Sigmoid colon (tissue), 7 donors: ENCODE data around the gene NCOR1. TPM values are rescaled to one million over a fixed set of nuclear protein-coding genes. Genes with fewer than 3 reads are reported as not detected.

Source experiments
- DNase-seq: peaks from one replicate; pipeline ENCODE4 v3.0.0-alpha.2; 2019
- H3K27ac ChIP-seq, 4 donors: fragments of 200-600 bp; sonication (generic); one replicate each; pipeline ENCODE4 v1.5.1; 2016 to 2019; ENCODE audit warnings: mild to moderate bottlenecking in 1 of 4
- H3K27me3 ChIP-seq, 3 donors: fragments of 200-600 bp; sonication (generic); one replicate each; pipeline ENCODE4 v1.5.1; 2019; ENCODE audit warnings: mild to moderate bottlenecking in 1 of 3
- H3K36me3 ChIP-seq, 4 donors: fragments of 200-600 bp; sonication (generic); one replicate each; pipeline ENCODE4 v1.5.1; 2016 to 2019
- H3K4me1 ChIP-seq, 4 donors: fragments of 200-600 bp; sonication (generic); one replicate each; pipeline ENCODE4 v1.5.1; 2017 to 2019
- H3K4me3 ChIP-seq, 4 donors: fragments of 200-600 bp; sonication (generic); one replicate each; pipeline ENCODE4 v1.5.1; 2017 to 2019; ENCODE audit warnings: mild to moderate bottlenecking in 2 of 4, moderate library complexity in 1 of 4
- H3K9me3 ChIP-seq, 4 donors: fragments of 200-600 bp in 3 of 4; sonication (generic) in 3 of 4; one replicate each; pipeline versions ENCODE4 v1.5.1 to v1.6.1; 2013 to 2019
- EP300 ChIP-seq, 4 donors: sonication (generic); formaldehyde crosslinking; IDR thresholded peaks; one replicate each; pipeline ENCODE4 v1.6.1; 2017; ENCODE audit warnings: antibody characterized with exemption in 4 of 4
- POLR2A ChIP-seq, 2 donors: fragments of 450-650 bp; IDR thresholded peaks; one replicate each; pipeline ENCODE4 v1.6.1; 2016; ENCODE audit warnings: antibody characterized with exemption in 2 of 2, mild to moderate bottlenecking in 2 of 2, moderate library complexity in 2 of 2
- POLR2AphosphoS5 ChIP-seq, 4 donors: sonication (generic); formaldehyde crosslinking; IDR thresholded peaks; one replicate each; pipeline ENCODE4 v1.6.1; 2017; ENCODE audit warnings: antibody characterized with exemption in 4 of 4
- WGBS, 2 donors: extraction: QIAGEN DNeasy Blood & Tissue Kit; methylation state at CpG; one replicate each; pipeline ENCODE4 v1.1.7; 2013; 5-methylcytosine and 5-hydroxymethylcytosine counted together
- intact Hi-C: fragments of 100-400 bp; cut with DNase I; formaldehyde crosslinking; loops from one replicate; pipeline ENCODE4 v1.15.1; 2023
- polyA plus RNA-seq, 3 donors: library from polyadenylated mRNA; stranded (reverse); fragments of 200-250 nt; gene quantifications; one replicate each; pipeline ENCODE4 v1.2.3, GENCODE V29; 2013
- total RNA-seq, 4 donors: library from RNA; depleted of rRNA; stranded (reverse); fragments of >200 nt; gene quantifications; one replicate each; pipeline ENCODE4 v1.1.0, GENCODE V29; 2016
- TF ChIP-seq, protein P1 (sequence below), 4 experiments: fragments of 450-650 bp in 3 of 4; fragments of 200-600 bp in 1 of 4; IDR thresholded peaks; one replicate each; pipeline ENCODE4 v1.5.1; 2016 to 2019; ENCODE audit warnings: antibody characterized with exemption in 4 of 4, mild to moderate bottlenecking in 3 of 4, moderate library complexity in 2 of 4
- donor health status: healthy with polysubstance abuse.
- donor health status: Bipolar disorder and iron deficiency.
- donor health status: healthy.

Gene NCOR1
- total and polyA plus RNA-seq, 7 donors = 25.8 to 160 (median 93.1) TPM

DNA sequence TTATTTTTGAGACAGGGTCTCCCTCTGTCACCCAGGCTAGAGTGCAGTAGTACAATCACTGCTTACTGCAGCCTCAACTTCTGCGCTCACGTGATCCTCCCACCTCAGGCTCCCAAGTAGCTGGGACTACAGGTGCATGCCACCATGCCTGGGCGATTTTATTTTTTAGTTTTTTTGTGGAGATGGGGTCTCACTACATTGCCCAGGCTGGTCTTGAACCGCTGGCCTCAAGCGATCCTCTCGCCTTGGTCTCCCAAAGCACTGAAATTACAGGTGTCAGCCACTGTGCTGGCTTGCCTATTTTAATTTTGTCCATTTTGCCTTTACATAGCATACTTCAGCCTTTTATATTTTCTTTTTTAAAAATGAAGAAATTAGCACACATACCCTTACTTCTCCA is 164.5 kb downstream of the NCOR1 start:
- WGBS, 2 donors = 96 to 99% methylated on average over 6 of the region's 6 CpGs
- H3K27ac ChIP-seq = no peak overlapping the region
- TF ChIP-seq POLR2AphosphoS5 (IDR thresholded peaks at IDR 0.05) (no peak), POLR2A (IDR thresholded peaks at IDR 0.05) (no peak), EP300 (IDR thresholded peaks at IDR 0.05) (no peak)
- TF ChIP-seq, protein P1, sequence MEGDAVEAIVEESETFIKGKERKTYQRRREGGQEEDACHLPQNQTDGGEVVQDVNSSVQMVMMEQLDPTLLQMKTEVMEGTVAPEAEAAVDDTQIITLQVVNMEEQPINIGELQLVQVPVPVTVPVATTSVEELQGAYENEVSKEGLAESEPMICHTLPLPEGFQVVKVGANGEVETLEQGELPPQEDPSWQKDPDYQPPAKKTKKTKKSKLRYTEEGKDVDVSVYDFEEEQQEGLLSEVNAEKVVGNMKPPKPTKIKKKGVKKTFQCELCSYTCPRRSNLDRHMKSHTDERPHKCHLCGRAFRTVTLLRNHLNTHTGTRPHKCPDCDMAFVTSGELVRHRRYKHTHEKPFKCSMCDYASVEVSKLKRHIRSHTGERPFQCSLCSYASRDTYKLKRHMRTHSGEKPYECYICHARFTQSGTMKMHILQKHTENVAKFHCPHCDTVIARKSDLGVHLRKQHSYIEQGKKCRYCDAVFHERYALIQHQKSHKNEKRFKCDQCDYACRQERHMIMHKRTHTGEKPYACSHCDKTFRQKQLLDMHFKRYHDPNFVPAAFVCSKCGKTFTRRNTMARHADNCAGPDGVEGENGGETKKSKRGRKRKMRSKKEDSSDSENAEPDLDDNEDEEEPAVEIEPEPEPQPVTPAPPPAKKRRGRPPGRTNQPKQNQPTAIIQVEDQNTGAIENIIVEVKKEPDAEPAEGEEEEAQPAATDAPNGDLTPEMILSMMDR (IDR thresholded peaks at IDR 0.05) = no peak
- H3K4me3 ChIP-seq = no peak overlapping the region
- no peak for DNase-seq
- intact Hi-C loops = no loop called here
- H3K36me3 ChIP-seq = peaks cover 4 to 49% (median 19%) of the 10 kb centered on the region in 4 donors
- H3K9me3 ChIP-seq = no peaks in the 10 kb centered on the region
- H3K4me1 ChIP-seq = no peaks in the 10 kb centered on the region
- no peaks in the 10 kb centered on the region for H3K27me3 ChIP-seq

DNA sequence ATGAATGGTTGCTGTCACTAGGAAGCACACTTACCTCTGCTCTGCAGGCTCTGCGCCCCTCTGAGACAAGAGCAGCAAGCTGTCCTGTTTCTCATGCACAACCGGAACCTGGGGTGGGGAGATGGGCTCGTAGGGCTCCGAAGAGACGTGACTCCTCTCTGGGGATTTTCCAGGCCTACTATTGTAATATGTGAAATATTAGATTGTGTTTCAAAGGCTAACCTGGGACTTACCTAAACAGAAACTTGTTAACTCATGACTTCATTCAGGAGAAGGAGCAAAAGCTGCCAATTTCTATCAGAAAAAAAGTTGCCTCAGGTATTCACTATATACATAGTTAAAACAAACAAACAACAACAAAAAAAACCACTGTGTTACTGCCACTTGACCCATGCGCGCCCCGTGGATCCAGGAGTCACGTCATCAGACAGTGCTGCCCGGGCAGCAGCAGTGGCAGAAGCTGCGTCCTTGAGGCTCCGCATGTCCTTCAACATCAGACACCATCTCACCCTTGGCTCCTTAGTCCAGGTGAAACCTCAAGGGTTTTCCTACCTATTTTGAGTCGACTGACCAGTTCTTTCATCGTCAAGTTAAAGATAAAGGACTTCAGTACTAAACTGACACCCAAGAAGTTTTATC is 166.4 kb downstream of the NCOR1 start:
- 91 to 93% methylated on average over 14 of the region's 14 CpGs for WGBS, 2 donors
- intact Hi-C loops = no loop called here
- Histone ChIP-seq H3K4me3 (no peak overlapping the region), H3K36me3 (peaks cover 6 to 54% (median 27%) of the 10 kb centered on the region in 4 donors), H3K27me3 (no peaks in the 10 kb centered on the region), H3K4me1 (no peaks in the 10 kb centered on the region), H3K27ac (no peak overlapping the region), H3K9me3 (no peaks in the 10 kb centered on the region)
- TF ChIP-seq, protein P1 (IDR thresholded peaks at IDR 0.05) = no peak
- no peak for TF ChIP-seq EP300 (IDR thresholded peaks at IDR 0.05)
- no peak for TF ChIP-seq POLR2AphosphoS5 (IDR thresholded peaks at IDR 0.05)
- no peak for TF ChIP-seq POLR2A (IDR thresholded peaks at IDR 0.05)
- DNase-seq = no peak

DNA sequence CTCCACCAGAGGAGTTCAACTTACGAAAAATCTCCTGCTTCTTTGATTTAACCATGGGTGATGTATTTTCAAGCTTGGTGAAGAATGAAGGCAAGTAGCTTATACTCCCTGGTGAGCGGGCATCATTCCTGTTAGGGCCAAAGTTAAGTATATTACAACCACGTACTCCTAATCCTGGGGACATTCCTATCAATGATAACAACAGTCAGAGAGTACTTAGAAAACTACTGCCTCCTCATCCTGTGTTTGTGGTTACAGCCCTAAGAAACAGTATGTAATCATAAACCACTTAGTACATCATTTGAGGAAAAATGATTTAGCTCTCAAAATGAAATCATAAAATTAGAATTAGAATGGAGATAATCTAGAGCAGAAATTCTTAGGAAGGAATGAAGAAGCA is 168.4 kb downstream of the NCOR1 start:
- no peak overlapping the region for H3K27ac ChIP-seq
- H3K9me3 ChIP-seq = no peaks in the 10 kb centered on the region
- H3K4me3 ChIP-seq = no peak overlapping the region
- intact Hi-C loops = no loop called here
- WGBS, 2 donors = 95 to 96% methylated on average over 3 of the region's 3 CpGs
- H3K27me3 ChIP-seq = no peaks in the 10 kb centered on the region
- H3K4me1 ChIP-seq = no peaks in the 10 kb centered on the region
- H3K36me3 ChIP-seq = peaks cover 6 to 73% (median 28%) of the 10 kb centered on the region in 4 donors
- TF ChIP-seq POLR2AphosphoS5 (IDR thresholded peaks at IDR 0.05) (no peak), POLR2A (IDR thresholded peaks at IDR 0.05) (no peak), EP300 (IDR thresholded peaks at IDR 0.05) (no peak)
- TF ChIP-seq, protein P1 (IDR thresholded peaks at IDR 0.05) = no peak
- no peak for DNase-seq

DNA sequence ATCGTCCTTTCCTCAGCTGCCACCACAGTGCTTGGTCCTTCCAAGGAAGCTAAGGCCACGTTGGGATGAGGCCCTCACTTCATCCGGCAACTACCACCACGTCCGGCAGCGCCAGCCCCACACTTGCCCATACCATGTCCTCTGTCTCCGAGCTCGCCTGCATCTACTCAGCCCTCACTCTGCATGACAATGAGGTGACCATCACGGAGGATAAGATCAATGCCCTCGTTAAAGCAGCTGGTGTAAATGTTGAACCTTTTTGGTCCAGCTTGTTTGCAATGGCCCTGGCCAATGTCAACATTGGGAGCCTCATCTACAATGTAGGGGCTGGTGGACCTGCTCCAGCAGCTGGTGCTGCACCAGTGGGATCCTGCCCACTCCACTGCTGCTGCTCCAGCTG is 170.8 kb downstream of the NCOR1 start:
- H3K9me3 ChIP-seq = no peaks in the 10 kb centered on the region
- intact Hi-C loops = no loop called here
- 87 to 91% methylated on average over 10 of the region's 10 CpGs for WGBS, 2 donors

More for the DNA sequence above, 170.8 kb downstream of the NCOR1 start:
- no peak overlapping the region for H3K27ac ChIP-seq
- H3K27me3 ChIP-seq = no peaks in the 10 kb centered on the region
- TF ChIP-seq POLR2A (IDR thresholded peaks at IDR 0.05) (no peak), EP300 (IDR thresholded peaks at IDR 0.05) (no peak), POLR2AphosphoS5 (IDR thresholded peaks at IDR 0.05) (no peak)
- TF ChIP-seq, protein P1 (IDR thresholded peaks at IDR 0.05) = no peak
- no peaks in the 10 kb centered on the region for H3K4me1 ChIP-seq
- no peak overlapping the region for H3K4me3 ChIP-seq
- H3K36me3 ChIP-seq = peaks cover 6 to 95% (median 31%) of the 10 kb centered on the region in 4 donors
- DNase-seq = no peak
